HG03064 (cell line): Measurements from ENCODE around the gene NSMF.

ENCODE experiments used
- ATAC-seq: cut with Tn5 transposase; IDR thresholded peaks from one replicate; pipeline ENCODE4 v1.9.1; 2021; ENCODE audit warnings: low read depth; ENCODE audit not compliant: unreplicated experiment

Gene NSMF

DNA sequence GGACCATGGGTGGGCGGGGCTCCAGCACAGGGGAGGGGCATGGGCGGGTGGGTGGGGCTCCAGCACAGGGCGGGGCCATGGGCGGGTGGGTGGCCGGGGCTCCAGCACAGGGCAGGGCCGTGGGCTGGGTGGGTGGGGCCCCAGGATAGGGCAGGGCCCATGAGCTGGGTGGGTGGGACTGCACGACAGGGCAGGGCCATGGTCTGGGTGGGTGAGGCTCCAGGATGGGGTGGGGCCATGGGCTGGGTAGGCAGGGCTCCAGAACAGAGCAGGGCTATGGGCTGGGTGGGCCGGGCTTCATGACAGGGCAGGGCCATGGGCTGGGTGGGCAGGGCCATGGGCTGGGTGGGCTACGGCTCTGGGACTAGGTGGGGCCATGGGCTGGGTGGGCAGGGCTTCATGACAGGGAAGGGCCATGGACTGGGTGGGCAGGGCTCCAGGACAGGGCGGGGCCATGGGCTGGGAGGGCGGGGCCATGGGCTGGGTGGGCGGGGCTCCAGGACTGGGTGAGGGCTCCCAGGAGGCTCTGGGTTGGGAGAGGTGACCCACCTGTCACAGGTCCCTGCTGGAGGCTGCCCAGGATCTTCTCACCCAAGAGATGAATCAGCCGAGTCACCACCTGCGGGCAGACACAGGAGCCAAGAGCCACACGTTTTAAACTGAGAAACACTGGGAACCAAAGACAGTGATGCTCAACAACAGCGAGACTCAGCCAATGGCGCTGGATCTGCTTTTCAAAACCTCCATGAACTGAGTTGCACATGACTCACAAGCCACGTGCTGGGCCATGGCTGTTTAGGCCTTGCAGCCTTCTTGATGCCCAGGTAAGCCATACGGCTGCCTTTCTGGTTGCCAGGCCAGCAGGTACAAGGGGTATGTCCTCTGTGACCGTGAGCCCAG, 33.6 kb upstream of the NSMF start:
- ATAC-seq, result no peak

DNA sequence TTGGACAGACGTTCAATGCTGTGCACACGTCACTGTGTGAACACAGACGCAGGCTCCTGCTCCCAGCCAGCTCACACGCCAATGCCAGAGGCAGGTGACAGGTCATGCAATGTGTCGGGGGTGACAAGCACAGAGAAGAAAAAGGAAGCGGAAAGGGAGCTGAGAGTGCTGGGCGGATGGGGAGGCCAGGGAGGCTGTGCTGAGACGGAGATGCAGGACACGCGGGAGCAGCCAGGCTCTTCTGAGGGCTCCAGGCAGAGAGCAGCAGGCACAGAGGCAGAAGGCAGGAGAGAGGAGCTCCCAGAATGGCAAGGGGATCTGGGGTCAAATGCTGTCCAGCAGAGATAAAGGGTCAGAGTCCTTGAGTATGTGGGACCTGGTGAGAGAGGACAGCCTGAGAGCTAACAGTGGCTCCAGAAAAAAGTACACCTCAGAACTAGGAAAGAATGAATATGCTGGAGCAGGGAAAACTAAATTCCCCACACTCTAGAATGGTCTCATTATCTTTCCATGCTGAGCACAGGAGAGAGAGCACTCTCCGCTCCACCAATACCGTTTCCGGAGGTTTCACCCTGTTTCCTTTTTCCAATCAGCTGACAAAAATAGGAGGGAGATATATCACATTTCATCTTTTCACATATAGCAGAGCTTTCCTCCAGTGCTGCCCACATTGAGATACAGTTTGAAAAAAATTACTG, 32.8 kb upstream of the NSMF start:
- no peak for ATAC-seq

DNA sequence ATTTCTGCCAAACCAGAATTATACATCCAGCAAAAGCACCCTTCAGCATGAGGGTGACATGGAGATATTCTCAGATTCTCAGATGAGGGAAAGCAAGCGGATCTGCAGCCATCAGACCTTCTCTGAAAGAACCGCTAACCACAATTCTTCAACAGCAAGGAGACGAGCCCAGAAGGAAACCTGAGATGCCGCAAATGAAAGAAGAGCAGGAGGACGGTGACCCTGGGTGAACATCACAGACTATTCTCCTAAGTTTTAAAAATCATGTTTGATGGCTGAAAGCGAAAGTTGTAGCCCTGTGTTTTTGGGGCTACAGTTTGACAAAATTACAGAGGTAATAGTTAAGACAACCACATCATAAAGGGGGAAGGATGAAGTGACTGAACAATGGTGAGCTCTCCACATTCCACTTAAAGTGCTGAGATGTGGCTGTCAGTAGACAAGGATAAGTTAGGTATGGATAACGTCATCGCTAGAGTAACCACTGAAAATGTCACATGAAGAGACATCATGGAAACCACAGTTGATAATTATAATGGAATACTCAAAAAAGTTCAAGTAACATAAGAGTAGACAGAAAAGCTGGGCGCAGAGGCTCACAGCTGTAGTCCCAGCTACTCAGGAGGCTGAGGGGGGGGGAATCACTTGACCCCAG, 31.5 kb upstream of the NSMF start:
- ATAC-seq, result no peak

DNA sequence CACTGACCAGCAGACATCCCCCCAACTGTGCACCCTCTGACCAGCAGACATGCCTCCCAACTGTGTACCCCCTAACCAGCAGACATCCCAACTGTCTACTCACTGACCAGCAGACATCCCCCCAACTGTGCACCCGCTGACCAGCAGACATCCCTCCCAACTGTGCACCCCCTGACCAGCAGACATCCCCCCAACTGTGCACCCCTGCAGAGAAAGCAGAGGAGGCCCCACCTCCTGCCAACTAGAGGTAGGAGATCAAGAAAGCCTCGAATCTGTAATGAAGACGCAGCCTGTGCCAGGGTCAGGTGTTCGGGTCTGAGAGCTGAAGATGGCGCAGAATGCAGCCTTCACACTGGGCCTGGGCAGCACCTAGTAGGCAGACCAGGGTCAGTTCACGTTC, 29.8 kb upstream of the NSMF start:
- ATAC-seq, result no peak

DNA sequence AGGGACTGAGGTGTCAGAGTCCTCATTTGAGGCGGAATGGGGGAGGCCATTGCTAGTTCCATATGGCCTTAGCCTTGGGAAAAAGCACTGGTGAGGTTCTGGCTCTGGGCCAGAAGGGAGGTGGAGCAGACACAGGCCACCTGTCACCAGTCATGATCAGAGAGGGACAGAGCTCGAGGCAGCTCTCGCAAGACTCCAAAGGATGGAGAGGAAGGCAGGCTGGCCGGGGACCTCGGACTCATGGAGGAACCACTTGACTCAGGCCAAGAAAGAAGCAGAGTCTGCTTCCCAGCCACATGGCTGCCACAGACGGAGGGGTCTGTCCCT, 29.2 kb upstream of the NSMF start:
- no peak for ATAC-seq

DNA sequence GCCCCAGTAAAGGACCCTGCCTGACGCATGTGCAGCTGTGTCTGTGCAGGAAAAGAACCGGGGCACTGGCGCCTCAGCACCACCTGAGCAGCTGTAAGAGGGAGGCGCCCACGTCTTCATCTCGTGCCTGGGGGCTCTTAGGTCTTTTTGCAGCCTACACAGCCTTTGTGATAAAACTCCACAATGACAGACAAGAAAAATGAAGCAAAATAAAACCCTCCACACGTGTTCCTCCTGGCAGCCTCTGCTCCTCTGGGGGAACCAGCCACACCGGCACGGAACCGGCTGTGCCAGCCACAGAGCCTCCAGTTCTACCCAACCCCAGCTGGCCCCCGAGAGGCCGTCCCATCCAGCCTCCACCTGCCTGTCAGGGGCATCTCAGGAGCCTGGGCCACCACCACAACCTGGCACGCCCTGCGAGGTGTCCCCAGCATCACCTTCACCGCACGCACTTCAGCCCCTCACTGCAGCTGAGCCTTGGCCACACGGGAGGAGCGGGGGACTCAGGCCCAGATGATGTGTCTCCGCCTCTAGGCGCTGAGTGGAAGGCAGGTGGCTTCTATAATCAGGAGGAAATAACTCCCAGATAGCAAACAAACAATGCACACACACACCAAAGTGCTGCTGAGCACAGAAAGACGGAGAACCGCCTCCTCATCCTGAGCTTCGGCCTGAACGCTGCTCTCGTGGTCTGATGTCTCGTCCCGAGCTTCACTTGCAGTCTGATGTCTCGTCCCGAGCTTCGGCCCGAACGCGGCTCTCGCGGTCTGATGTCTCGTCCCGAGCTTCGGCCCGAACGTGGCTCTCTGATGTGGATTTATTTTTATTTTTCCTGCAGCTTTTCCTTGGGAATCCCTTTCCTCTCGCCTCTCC, 28.6 kb upstream of the NSMF start:
- ATAC-seq, result no peak

DNA sequence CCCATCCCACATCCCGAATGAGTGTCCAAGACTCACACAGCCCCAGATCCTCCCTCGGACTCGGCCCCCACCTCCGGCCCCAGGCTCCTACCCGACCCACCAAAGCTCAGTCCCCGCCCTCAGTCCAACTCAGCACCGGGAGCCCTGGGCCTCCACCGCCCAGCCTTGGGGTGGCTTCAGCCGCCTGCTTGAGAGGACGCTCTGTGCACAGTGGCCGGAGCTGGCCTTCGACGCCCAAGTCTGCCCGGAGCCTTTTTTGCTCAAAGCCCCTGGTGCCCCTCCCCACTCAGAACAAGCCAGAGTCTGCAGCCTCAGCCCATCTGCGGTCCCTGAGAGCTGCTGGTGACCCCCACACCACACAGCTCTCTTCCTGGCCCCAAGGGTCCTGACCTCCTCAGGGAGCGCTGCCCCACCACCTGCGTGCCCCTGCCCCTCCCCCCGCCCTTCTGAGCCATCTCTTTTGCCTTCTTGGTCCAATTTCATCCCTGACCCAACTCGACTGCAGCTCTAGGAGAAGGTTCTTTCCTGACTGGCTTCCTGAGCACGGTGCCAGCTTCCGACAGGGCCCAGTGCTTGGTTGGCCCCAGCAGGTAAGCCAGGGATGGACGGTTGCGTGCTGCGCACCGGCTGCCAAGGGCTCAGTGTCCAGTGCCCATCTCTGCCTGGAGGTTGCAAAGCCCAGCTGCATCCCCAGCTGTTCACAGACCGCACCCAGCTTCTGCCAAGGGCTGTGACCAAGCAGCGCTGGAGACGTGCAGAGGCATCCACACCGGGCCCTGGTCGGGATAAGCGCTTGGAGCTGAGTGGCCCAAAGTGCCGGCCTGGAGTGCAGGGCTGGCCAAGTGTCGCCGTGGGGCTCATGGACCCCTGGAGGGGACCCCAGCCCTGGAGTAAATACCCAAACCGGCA, 27.7 kb upstream of the NSMF start:
- no peak for ATAC-seq

DNA sequence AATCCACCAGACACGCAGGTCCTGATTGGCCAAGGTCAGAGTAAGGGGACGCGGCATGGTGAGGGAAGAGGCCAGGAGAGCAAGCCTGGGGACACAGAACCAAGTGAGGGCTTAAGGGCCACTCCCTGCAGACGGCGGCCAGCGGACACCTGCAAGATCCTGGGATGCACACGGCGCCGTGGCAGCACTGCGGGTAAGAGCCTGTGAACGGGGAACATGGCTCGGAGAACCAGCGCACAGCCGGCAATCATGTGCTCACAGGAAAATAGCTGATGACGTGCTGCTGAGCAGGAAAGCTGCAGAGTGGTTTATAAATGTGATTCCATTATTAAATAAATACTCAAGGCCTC, 27.0 kb upstream of the NSMF start:
- no peak for ATAC-seq

DNA sequence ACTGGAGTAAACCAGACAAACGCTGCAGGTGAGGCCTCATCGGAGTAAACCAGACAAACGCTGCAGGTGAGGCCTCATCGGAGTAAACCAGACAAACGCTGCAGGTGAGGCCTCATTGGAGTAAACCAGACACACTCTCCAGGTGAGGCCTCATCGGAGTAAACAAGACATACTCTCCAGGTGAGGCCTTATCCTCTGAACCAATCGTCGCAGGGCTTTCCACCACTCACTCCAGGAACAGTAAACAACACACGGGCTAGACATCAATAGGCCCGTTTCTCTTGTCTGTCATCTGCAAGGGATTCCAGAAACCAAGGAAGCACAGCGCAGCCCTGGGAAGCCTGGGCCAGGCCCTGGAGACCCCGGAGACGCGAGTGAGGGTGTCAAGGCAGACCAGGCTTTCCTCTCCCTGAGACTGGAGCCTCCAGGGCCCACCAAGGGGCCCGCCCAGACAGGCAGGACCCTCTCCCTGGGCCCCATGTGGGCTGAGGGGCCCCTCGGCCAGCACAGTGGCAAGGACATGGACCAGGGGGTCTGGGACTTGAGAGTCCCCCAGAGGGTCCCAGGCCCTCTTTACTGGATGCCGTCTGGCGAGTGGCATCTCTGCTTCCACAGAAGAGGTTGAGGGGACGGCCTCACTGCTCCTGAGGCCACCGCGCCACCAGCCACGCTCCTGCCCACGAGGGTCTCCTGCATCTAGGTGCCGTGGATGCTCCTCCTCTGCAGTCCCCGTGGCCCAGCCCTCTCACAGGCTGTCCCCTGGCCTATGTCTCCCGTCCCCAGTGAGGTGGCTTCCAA, 26.4 kb upstream of the NSMF start:
- ATAC-seq, result no peak

DNA sequence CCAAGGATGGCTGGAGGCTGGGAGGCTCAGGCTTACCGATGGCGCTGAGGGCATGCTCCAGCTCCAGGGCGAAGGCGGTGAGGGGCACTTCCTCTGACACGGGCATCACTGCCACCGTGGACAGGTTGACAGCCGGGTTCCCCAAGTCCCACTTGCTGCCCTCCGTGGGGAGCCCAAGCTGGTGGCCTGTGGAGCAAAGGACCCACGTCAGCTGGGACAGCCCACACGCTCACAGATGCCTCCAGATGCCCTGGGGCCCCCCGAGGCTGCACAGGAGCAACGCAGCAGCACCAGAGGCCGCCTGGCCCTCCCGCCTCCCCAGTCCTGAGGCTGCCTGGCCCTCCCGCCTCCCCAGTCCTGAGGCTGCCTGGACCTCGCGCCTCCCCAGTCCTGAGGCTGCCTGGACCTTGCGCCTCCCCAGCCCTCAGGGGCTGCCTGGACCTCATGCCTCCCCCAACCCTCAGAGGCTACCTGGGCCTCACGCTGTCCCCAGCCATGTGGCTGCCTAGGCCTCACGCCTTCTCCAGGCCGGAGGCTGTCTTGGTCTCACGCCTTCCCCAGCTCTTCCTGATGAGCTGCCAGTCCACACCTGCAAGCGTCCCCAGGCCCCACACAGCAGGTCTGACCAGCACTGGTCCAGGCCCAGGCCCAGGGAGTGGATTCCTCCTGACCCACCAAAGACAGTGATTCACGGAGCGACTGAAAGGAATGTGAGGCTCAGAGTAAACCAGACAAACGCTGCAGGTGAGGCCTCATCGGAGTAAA, 25.6 kb upstream of the NSMF start:
- ATAC-seq, result no peak

DNA sequence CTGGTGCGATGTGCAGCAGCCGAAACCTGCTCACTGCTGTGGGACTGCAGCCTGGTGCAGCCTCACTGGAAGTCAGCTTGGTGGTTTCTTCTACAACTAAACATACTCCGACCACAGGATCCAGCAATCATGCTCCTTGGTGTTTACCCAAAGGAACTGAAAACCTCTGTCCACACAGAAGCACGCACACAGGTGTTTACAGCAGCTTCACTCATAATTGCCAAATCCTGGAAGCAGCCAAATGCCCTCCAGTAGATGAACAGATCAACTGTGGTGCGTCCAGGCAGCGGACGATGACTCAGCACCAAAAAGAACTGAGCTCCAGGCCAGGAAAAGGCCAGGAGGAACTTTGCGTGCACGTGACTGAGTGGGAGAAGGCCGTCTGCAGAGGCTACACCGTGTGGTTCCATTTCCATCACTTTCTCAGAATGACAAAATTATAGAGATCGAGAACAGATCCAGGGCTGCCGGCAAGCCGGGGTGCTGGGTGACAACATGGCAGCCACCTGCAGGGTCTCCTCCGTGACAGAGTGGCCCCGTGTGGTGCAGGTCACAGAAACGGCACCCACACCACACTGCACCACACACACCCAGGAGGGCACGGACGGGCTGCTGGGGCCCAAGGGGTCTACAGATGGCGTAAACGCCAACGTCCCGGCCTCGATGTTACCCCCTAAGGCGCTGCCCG, 23.1 kb upstream of the NSMF start:
- peak; percentile 67 for ATAC-seq

DNA sequence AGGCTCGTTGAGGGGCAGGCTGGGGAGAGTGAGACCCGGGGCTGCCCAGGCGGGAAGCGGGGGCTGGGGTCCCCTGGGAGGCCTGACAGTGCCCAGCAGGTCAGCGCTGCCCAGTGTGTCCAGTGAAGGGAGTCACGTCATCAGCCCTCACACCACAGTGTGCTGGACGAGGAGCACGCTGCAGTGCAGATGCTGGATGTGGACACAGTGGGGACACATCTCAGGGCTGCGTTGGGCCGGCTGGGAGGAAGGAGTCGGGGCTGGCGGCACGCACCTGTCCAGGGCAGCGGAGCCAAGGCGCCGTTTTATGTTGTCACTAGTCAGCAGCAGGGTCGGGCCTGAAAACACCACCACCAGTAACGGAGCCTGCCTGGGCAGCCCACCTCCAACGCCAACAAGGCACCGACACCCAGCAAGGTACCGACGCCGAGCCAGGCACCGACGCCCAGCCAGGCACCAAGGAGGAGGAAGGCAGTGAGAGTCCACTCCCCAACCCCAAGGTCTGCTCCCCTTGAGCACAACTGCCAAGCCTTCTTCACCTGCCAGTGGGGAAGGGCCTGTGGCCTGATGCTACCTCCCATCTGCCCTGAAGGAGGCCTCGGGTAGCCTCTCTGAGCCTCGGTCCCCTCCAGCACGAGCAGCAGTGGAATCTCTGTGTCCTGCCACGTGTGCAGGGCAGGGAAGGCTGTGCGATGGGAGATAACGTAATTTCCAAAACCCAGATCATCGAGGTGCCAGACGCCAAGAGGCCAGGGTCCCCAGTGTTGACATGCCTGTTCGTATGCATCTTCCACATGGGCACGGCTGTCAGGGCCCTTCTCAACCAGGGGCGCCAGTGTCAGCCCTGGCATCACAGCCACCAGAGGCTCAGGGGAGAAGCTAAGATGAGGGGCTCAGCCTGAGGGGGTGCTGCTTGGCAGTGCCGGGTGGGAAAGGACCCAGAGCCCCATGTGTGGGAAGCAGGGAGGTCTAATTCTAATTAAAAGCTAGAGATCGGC, 21.9 kb upstream of the NSMF start:
- no peak for ATAC-seq

DNA sequence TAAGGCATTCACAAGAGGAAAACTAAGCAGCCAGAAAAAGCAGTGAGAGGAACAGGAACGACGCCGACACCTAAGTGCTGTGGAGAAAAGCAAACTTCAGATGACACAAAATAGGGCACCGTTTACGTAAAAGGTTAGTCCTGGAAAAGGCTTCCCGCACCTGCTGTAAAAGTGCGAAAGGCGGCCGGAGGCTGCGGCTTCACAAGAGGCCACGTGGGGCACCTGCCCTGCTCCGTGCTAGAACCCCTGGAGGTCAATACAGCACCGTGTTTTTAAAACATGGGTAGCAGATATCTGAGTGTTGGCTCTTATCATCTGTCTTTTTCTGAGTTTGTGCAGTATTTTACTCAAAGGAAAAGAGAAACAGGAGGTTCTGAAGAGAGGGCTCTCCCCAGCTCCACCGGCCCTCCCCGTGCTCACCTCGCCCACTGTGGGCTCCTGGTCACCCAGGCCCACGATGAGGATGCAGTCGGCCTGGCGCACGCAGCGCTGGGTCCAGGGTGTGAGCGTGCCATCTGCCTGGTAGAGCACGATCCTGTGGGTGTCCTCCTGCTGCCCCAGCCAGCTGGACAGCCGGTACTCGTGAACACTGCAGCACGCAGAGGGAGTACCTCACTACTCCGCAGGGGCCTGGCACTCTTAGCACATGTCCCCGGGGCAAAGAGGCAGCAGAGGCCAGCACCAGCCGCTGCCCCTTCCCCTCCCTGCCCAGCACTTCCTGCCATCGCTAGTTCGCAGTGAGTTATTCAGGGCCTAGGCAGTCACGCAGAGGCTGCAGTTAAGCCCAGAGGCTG, 21.0 kb upstream of the NSMF start:
- no peak for ATAC-seq

DNA sequence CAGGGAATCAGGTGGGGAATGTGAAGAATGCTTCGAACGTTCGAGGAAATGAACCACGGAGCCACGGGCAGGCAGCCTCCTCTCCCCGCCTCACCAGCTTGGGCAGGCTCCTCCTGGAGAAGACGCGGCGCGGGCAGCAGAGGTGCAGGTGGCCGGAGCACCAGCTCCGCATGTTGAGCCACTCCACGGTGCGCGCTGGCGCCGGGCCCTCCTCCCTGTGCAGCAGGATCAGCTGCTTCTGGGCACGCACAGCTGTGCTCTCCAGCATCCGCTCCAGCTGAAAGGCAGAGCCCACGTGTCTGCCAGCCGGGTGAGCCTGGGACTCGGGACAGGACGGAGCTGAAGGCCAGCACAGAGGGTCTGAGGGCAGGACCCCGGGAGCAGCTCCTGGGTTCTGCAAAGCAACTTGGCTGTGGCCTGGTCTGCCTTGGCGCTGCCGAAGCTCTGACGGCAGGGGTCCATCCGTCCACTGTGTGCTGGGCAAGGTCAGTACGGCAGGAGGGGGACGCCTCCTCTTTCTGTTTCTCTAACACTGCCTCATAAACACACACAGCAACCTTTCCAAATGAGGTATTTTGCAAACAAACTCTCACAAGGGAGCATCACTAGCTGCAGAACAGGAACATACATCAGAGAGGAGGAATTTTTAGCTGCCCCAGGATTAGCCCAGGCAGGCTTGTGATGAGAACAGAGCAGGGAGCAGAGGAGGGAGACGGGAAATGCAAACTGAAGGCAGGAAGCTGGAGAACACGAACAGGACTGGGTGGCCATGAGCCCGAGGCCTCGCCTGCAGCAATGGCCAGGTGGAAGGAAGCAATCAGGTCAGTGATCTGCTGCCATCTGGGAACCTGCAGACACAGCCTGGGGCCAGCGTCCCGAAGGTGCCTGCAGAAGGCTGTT, 20.1 kb upstream of the NSMF start:
- ATAC-seq, result no peak

DNA sequence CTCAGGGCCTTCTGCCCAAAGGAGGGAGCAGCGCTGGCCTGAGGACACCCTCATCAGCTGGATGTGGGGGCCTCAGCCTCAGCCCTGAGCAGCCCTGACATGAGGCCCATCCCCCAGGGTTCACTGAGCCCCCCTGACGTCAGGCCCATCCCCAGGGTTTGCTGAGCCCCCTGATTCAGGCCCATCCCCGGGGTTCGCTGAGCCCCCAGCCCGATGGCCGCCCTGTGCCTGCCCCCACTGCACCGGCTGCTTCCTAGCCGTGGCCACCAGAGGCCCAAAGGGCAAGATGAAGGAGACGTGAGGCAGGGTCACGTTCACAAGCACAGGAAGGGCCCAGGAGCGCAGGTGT, 19.5 kb upstream of the NSMF start:
- ATAC-seq, result no peak
